Neural crest cell (in vitro differentiated cells): ENCODE measurements around the gene MLX. TPM values are rescaled to one million over a fixed set of nuclear protein-coding genes. Genes with fewer than 3 reads are reported as not detected.
A peak's percentile ranks its signal among the peaks of the same experiment; 100 is the strongest.
"Not testable (repeated sequence)": the region's sequence is repeated elsewhere in the genome, so short reads cannot be mapped to it uniquely, and the experiment has no call there.

Source experiments
- DNase-seq: peaks from one replicate; pipeline ENCODE4 v3.0.0; 2021; ENCODE audit warnings: low read depth, mixed read lengths, low spot score
- H3K27ac Mint-ChIP-seq: one replicate; pipeline ENCODE4 v1.8.0; 2021; ENCODE audit warnings: mild to moderate bottlenecking, mixed read lengths; ENCODE audit not compliant: unreplicated experiment
- H3K27me3 Mint-ChIP-seq: 2 replicates; pipeline ENCODE4 v1.8.0; 2021; ENCODE audit warnings: low read depth, mild to moderate bottlenecking, mixed read lengths
- H3K36me3 Mint-ChIP-seq: 2 replicates; pipeline ENCODE4 v1.8.0; 2021; ENCODE audit warnings: low read depth, mild to moderate bottlenecking, mixed read lengths
- H3K4me1 Mint-ChIP-seq: 2 replicates; pipeline ENCODE4 v1.8.0; 2021; ENCODE audit warnings: mixed read lengths
- H3K4me3 Mint-ChIP-seq: one replicate; pipeline ENCODE4 v1.8.0; 2021; ENCODE audit warnings: mild to moderate bottlenecking, mixed read lengths
- H3K9me3 Mint-ChIP-seq: 2 replicates; pipeline ENCODE4 v1.8.0; 2021; ENCODE audit warnings: mixed read lengths
- CTCF ChIP-seq: fragments of 200-600 bp; sonication (generic); conservative IDR thresholded peaks from 2 replicates; pipeline ENCODE4 v1.5.0; 2021; ENCODE audit warnings: antibody characterized with exemption, mild to moderate bottlenecking
- total RNA-seq: library from RNA; stranded (reverse); gene quantifications from 2 replicates; pipeline ENCODE4 v1.2.1, GENCODE V29; 2021

The MLX gene
- total RNA-seq, 1 donor from 2014 or later = 38.6 TPM

GRCh38 chr17:42537156-42537805, 29.6 kb upstream of the MLX start:
- H3K36me3 Mint-ChIP-seq = no peaks in the 10 kb centered on the region
- no peaks in the 10 kb centered on the region for H3K9me3 Mint-ChIP-seq
- H3K27ac Mint-ChIP-seq = no peak overlapping the region
- no peak for DNase-seq
- no peak for TF ChIP-seq CTCF
- H3K27me3 Mint-ChIP-seq = no peaks in the 10 kb centered on the region
- H3K4me1 Mint-ChIP-seq = peaks cover 18% of the 10 kb centered on the region
- H3K4me3 Mint-ChIP-seq = peak overlapping the region; percentile 89

GRCh38 chr17:42537826-42538451, 29.0 kb upstream of the MLX start:
- no peak overlapping the region for H3K27ac Mint-ChIP-seq
- H3K36me3 Mint-ChIP-seq = no peaks in the 10 kb centered on the region
- no peak for DNase-seq
- no peaks in the 10 kb centered on the region for H3K9me3 Mint-ChIP-seq
- peaks cover 18% of the 10 kb centered on the region for H3K4me1 Mint-ChIP-seq
- H3K27me3 Mint-ChIP-seq = no peaks in the 10 kb centered on the region
- H3K4me3 Mint-ChIP-seq = peak overlapping the region; percentile 89
- TF ChIP-seq CTCF = no peak

- no peak overlapping the region for H3K27ac Mint-ChIP-seq
- no peaks in the 10 kb centered on the region for H3K27me3 Mint-ChIP-seq
- no peaks in the 10 kb centered on the region for H3K36me3 Mint-ChIP-seq
- peaks cover 18% of the 10 kb centered on the region for H3K4me1 Mint-ChIP-seq
- H3K4me3 Mint-ChIP-seq = peak overlapping the region; percentile 89
- TF ChIP-seq CTCF = no peak
- no peaks in the 10 kb centered on the region for H3K9me3 Mint-ChIP-seq
- no peak for DNase-seq
These were observed 28.4 kb upstream of the MLX start for GRCh38 chr17:42538482-42538881.

GRCh38 chr17:42540558-42540957, 26.3 kb upstream of the MLX start:
- Mint-ChIP-seq H3K4me1 (peaks cover 13% of the 10 kb centered on the region), H3K4me3 (peak overlapping the region; percentile 41)
- H3K9me3 Mint-ChIP-seq, H3K36me3 Mint-ChIP-seq, H3K27me3 Mint-ChIP-seq, H3K27ac Mint-ChIP-seq, DNase-seq: not testable (repeated sequence)

- Mint-ChIP-seq H3K4me1 (peaks cover 10% of the 10 kb centered on the region), H3K27me3 (no peaks in the 10 kb centered on the region), H3K27ac (no peak overlapping the region), H3K9me3 (no peaks in the 10 kb centered on the region), H3K36me3 (no peaks in the 10 kb centered on the region), H3K4me3 (peak overlapping the region; percentile 45)
- TF ChIP-seq CTCF = no peak
- DNase-seq = no peak
These were observed 25.7 kb upstream of the MLX start for GRCh38 chr17:42541041-42541833.
